Measurements from ENCODE around the gene ZNF24. TPM values are rescaled to one million over a fixed set of nuclear protein-coding genes. Genes with fewer than 3 reads are reported as not detected.

ZNF24 gene
- total RNA-seq, 1 donor from 2014 or later, result 35.5 TPM

DNA sequence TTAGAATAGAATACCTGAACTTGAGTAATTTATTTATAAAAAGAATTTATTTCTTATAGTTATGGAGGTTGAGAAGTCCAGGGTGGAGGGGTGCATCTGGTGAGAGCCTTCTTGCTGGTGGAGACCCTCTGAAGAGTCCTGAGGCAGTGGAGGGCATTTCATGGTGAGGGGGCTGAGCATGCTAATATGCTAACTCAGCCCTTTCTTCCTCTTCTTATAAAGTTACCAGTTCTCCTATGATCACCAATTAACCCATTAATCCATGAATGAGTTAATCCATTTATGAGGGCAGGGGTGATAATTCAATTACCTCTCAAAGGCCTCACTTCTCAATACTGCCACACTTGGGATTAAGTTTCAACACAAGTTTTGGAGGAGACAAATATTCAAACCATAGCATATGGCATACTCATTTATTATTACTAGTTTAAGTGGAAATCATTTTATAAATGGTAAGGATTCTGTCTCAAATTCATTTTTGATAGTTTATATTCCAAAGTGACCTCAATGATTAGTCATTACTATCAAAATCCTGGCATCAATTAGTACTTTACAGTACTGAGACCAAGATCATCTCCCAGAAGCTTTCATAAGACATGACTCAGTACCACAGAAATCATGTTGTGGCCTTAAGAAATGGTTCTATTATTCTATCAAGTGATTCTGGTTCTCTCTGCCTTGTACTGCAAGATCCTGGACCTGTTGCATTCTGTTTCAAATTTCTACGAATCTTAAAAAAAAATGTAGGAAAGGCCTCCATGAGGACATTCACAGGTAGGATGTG is 27.4 kb upstream of the ZNF24 start:
- H3K27me3 Mint-ChIP-seq (ENCODE audit: low read depth), result no peaks in the 10 kb centered on the region
- no peak overlapping the region for H3K4me3 Mint-ChIP-seq (ENCODE audit: unreplicated experiment)
- no peaks in the 10 kb centered on the region for H3K9me3 Mint-ChIP-seq (ENCODE audit: low read depth)
- no peak for DNase-seq (ENCODE audit: low spot score)
- TF ChIP-seq, protein P1, sequence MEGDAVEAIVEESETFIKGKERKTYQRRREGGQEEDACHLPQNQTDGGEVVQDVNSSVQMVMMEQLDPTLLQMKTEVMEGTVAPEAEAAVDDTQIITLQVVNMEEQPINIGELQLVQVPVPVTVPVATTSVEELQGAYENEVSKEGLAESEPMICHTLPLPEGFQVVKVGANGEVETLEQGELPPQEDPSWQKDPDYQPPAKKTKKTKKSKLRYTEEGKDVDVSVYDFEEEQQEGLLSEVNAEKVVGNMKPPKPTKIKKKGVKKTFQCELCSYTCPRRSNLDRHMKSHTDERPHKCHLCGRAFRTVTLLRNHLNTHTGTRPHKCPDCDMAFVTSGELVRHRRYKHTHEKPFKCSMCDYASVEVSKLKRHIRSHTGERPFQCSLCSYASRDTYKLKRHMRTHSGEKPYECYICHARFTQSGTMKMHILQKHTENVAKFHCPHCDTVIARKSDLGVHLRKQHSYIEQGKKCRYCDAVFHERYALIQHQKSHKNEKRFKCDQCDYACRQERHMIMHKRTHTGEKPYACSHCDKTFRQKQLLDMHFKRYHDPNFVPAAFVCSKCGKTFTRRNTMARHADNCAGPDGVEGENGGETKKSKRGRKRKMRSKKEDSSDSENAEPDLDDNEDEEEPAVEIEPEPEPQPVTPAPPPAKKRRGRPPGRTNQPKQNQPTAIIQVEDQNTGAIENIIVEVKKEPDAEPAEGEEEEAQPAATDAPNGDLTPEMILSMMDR (IDR thresholded peaks at IDR 0.05), result no peak
- H3K4me1 Mint-ChIP-seq (ENCODE audit: low read depth), result peaks cover 14% of the 10 kb centered on the region
- no peak overlapping the region for H3K27ac Mint-ChIP-seq (ENCODE audit: unreplicated experiment)
- H3K36me3 Mint-ChIP-seq (ENCODE audit: low read depth), result peaks cover 2% of the 10 kb centered on the region

DNA sequence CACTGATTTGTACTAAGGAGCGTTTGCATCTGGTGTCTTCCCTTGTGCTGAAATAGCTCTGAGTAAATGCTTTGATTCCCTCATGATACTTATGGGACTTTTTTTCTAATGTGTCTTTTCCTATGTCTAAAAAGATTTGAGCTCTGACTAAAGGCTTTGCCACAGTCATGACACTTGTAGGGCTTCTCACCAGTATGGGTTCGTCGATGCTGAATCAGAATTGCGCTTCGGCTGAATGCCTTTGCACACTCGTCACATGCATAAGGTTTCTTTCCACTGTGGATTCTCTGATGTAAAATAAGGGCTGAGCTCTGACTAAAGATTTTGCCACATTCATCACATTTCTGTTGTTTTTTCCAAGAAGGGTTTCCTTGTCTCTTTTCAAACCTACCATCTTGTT is 24.9 kb upstream of the ZNF24 start:
- DNase-seq (ENCODE audit: low spot score), result no peak
- Mint-ChIP-seq H3K4me1 (ENCODE audit: low read depth) (peaks cover 12% of the 10 kb centered on the region), H3K27ac (ENCODE audit: unreplicated experiment) (peak overlapping the region; percentile 33), H3K36me3 (ENCODE audit: low read depth) (peaks cover 1% of the 10 kb centered on the region), H3K4me3 (ENCODE audit: unreplicated experiment) (no peak overlapping the region), H3K27me3 (ENCODE audit: low read depth) (no peaks in the 10 kb centered on the region), H3K9me3 (ENCODE audit: low read depth) (no peaks in the 10 kb centered on the region)
- TF ChIP-seq, protein P1 (IDR thresholded peaks at IDR 0.05), result no peak

DNA sequence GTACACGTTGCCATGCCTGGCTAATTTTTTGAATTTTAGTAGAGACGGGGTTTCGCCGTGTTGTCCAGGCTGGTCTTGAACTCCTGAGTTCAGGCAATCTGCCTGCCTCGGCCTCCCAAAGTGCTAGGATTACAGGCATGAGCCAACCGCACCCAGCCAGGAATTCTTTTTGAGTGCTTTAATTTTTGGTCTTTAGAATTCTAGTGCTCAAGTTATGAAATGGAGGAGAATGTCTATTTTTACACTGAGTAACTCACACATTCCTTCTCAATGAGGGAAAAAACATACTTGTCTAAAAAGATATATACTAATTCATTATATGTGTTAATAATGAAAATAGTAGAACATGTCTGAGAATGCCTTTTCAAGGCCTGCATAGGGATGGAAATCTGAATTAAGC is 24.4 kb upstream of the ZNF24 start:
- TF ChIP-seq, protein P1 (IDR thresholded peaks at IDR 0.05), result no peak
- Mint-ChIP-seq H3K27ac (ENCODE audit: unreplicated experiment) (peak overlapping the region; percentile 41), H3K36me3 (ENCODE audit: low read depth) (no peaks in the 10 kb centered on the region), H3K4me3 (ENCODE audit: unreplicated experiment) (no peak overlapping the region), H3K4me1 (ENCODE audit: low read depth) (peaks cover 12% of the 10 kb centered on the region), H3K9me3 (ENCODE audit: low read depth) (no peaks in the 10 kb centered on the region), H3K27me3 (ENCODE audit: low read depth) (no peaks in the 10 kb centered on the region)
- no peak for DNase-seq (ENCODE audit: low spot score)

DNA sequence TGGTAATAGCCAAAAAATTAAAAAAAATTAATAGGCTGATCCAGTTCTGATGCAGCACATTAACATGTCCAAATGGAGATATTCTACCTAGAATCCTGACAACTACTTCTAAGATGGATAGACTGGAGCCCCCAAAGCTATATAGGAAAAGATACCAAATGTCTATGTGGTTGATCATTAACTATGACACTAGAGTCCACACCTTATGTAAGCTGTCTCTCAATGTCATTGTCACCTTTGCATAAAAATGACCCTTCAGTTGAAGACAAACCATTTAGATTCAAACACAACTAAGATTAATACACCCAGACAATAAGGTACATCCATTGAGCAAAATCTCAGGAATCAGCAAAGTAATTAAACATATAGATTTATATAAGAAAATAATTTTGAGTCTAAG is 18.3 kb upstream of the ZNF24 start:
- Mint-ChIP-seq H3K27me3 (ENCODE audit: low read depth) (no peaks in the 10 kb centered on the region), H3K27ac (ENCODE audit: unreplicated experiment) (no peak overlapping the region), H3K9me3 (ENCODE audit: low read depth) (no peaks in the 10 kb centered on the region), H3K4me3 (ENCODE audit: unreplicated experiment) (no peak overlapping the region), H3K4me1 (ENCODE audit: low read depth) (no peaks in the 10 kb centered on the region), H3K36me3 (ENCODE audit: low read depth) (no peaks in the 10 kb centered on the region)
- DNase-seq (ENCODE audit: low spot score), result no peak
- TF ChIP-seq, protein P1 (IDR thresholded peaks at IDR 0.05), result no peak

DNA sequence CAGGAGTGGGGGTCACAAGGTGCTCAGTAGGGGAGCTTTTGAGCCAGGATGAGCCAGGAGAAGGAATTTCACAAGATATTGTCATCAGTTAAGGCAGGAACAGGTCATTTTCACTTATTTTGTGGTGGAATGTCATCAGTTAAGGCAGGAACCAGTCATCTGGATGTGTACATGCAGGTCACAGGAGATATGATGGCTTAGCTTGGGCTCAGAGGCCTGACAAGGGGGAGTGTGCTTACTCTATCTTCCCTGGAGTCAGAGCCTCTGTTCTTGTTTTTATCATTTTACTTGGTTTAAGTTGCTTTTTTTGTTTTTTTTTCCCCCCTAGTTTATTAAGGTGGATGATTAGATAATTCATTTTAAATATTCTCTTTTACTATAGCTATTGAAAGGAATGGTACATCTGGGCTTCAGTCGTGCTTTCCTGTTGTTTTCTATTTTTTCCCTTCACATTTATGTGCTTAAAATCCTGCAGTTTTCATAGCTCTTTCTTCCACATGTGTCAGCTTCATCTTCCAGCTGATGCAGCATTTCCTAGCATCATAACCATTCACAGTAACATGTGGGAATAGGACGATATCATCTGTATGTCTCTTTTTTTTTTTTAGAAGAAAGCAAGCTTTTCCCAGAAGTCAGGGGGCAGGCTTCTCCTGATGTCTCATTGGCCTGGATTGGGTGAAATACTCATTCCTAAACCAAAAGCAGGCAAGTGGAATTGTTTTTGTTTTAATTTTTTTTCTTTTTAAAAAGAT is 17.5 kb upstream of the ZNF24 start:
- TF ChIP-seq, protein P1 (IDR thresholded peaks at IDR 0.05), result no peak
- Mint-ChIP-seq H3K36me3 (ENCODE audit: low read depth) (no peaks in the 10 kb centered on the region), H3K27ac (ENCODE audit: unreplicated experiment) (no peak overlapping the region), H3K27me3 (ENCODE audit: low read depth) (no peaks in the 10 kb centered on the region), H3K4me1 (ENCODE audit: low read depth) (no peaks in the 10 kb centered on the region), H3K4me3 (ENCODE audit: unreplicated experiment) (no peak overlapping the region), H3K9me3 (ENCODE audit: low read depth) (no peaks in the 10 kb centered on the region)
- DNase-seq (ENCODE audit: low spot score), result no peak

Measured in chondrocyte (in vitro differentiated cells).